Fibroblast of upper back skin (primary cell): ENCODE results near the gene WDR86.

Experiments
- DNase-seq: peaks from one replicate; pipeline ENCODE4 v3.0.0-alpha.2; 2013

The WDR86 gene

DNA sequence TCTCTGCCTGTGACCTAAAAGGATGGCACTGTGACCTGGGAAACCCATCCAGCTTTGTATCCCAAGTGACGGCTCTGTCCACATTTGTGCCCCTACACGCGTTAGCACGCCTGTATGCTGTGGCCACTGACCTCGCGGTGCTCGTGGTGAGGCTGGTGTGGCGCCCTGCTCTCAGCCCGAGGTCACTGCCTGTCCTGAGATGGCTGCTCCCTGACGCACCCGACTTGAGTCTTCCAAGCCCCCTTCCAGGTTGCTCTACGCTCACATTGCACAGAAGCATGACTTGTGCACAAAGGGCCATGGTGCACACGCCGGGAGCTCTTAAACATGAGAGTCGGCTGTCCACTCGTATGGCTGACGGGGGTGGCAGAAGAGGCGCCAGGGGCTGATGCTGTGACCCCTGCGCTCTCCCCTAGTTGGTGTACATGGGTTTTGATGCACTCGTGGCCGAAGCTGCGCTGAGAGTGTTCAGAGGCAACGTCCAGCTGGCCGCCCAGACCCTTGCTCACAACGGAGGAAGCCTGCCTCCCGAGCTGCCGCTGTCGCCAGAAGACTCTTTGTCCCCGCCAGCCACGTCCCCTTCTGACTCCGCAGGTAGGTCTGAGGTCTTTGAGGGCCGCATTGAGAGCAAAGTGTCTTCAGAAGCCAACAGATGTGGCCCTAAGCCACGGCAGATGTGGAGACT, 33.5 kb downstream of the WDR86 start:
- no peak for DNase-seq

DNA sequence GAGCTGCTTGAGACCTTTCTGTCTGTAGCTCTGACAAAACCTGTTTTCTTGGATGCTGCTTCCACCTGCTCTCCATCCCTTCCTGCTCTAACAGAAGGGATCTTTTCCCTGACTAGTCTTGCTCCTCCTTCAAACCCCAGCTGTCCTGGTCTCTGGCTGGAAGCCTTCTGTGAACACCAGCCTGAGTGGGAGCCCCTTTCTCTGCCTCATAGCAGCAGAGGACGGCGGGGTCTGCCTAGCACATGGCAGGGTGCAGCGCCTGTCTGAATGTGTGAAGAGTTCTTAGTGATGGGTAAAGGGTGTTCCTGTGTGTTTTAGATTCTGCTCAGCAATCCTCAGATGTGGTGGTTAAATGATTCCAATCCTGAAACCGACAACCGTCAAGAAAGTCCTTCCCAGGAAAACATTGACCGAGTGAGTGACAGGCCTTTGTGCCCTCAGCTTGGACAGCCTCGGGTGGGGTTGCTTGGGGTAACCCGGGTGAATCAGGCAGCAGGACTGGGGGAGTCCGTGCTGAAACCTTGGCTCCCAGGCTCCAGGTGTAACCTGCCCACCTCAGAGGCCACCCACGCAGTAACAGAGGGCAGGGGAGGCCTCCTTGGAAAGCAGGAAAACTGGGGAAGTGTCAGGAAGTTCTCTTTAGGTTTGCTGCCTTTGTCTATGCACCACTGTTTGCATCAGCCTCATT, 34.2 kb downstream of the WDR86 start:
- no peak for DNase-seq

DNA sequence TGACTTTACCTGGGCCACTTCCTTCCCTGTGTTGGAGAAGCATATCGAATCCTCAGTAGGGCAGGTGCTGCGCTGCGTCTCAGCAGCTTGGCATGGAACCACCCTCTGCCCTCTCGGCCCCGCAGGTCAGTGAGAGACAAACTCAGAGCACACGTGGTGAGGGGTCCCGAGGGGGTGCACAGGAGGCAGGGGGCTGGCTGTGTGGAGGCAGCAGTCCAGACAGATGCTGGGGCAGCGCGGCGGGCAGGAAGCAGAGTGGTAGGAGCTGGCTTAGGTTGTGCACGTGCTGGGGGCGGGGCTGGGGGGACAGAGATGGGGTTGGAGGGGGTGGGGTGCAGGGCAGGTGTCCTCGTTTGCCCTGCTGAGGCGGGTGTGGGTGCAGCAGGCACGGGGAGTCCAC, 35.1 kb downstream of the WDR86 start:
- no peak for DNase-seq

DNA sequence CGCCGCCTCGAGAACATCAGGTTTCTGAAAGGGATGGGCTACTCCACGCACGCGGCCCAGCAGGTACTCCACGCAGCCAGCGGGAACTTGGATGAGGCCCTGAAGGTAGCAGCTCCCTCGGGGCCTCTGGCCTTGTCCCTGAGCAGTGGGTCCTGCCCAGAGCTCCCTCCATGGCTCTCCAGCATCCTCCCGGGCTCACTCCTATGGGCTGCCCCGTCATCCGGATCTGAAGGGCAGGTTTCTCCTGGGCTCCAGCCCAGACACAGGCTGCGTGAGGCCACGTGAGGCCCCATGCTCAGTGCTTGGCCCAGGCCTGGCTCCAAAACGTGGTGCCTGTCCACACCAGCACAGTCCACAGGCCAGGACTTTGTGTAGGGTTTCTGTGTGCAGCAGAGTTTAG, 35.7 kb downstream of the WDR86 start:
- DNase-seq = no peak

DNA sequence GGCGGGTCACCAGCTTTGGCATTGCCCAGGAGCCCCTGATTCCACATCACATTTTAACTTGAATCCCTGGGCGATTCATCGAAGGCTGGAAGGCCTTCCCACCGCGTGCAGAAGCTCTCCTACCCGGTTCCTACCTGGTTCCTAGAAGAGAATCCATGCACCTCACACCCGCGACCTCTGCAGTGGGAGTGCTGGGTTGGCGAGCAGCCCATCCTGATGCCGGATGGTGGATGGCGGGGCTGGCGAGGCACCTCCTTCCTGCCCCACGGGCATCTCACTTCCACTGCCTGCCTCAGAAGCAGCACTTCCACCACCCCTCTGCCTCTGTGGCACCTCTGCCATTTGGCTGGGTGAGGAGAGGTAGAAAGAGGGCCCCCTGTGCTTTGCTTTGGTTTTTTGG, 36.2 kb downstream of the WDR86 start:
- DNase-seq = no peak

DNA sequence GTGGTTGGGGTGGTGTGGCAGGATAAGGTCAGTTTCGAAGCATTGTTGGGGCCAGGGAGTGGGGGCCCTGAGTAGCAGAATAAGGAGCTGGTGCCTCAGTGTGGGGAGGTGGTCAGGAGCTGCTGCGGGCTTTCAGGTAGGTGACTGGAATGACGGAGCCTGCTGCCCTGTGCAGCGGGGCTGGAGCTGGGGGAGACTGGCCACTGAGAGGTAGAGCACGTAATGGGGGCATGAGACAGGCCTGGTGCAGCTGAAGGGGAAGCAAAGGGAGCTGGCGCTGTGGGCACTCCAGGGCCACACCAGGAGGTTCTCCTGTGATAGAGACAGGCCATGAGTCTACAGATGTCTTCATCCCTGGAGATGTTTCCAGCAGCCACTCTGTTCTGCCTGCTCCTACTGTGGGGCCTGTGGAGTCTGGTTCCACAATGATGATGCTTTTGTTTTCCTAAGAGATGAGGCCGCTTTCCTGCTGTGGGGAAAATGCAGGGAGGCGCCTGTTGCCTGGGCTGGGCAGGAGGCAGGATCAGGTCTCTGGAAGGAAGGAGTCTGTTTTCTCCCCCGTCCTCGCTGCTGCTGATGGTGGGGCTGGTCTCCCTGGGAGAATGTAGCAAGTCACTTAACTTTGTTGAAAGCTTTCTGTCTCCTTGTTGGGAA, 37.1 kb downstream of the WDR86 start:
- no peak for DNase-seq

DNA sequence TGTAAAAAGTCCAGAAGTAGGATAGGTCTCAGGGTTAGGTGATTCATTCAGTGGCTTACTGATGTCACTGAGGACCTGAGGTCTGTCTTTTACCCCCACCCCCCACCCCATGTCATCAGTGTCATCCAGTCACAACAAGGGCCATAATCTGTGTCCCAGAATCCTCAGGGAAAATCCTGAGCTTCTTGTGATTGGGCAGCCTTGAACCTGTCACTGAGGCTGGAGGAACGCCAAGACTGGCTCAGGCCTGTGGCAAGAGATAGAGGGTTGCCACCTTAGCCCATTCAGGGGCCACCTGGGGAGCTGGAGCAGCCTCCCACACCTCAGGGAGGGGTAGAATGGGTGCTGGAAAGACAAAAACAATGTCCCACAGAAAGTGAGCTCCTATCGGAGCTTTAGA, 38.6 kb downstream of the WDR86 start:
- DNase-seq = no peak

DNA sequence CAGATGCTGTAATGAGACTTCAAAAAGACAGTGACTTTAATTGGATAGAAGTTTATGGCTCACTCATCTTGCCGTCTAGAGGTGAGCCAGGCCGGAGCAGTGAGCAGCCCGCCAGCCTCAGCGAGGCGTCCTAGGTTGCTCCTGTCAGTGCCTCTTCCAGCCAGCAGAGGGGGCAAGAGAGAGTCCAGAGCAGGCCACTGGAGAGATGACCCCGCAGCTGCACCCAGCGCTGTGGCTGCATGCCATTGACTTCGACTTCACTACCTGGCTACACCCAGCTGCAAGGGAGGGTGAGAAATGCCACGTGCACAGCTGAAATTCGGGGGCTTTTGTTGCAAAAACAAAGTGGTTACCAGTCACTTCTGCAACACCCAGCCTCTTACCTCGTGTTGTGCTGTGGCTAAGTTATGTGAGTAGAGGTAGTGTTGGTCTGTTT, 41.7 kb downstream of the WDR86 start:
- peak; percentile 70 for DNase-seq

DNA sequence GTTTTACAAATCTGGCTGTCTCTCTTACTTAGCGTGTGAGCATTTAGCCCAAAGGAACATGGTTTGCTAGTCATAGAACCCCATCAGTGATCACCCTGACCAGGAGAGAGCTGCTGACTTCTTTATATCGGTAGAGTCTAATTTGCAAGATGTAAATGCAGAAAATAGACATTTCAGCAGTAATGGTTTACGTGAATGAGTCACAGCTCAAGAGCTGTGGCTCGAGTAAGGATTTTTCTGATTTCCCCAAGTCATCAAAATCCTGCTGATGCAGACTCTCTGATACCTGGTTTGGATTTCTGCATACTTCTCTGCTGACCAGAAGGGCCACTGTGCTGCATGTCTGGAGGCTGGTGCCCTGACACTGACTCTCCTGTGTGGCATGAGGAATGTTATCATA, 42.6 kb downstream of the WDR86 start:
- DNase-seq = peak; percentile 57

DNA sequence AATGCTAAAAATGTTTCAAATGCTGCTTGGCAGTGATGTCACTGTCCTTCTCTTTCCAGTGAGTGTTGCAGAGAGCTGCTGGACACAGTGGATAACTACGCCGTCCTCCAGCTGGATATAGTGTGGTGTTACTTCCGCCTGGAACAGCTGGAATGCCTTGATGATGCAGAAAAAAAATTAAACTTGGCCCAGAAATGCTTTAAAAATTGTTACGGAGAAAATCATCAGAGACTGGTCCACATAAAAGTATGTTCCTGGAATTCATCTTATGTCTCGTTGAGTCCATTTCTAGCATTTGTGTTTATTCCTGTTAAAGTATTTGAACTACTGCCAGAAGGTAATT, 43.0 kb downstream of the WDR86 start:
- DNase-seq = peak; percentile 88

DNA sequence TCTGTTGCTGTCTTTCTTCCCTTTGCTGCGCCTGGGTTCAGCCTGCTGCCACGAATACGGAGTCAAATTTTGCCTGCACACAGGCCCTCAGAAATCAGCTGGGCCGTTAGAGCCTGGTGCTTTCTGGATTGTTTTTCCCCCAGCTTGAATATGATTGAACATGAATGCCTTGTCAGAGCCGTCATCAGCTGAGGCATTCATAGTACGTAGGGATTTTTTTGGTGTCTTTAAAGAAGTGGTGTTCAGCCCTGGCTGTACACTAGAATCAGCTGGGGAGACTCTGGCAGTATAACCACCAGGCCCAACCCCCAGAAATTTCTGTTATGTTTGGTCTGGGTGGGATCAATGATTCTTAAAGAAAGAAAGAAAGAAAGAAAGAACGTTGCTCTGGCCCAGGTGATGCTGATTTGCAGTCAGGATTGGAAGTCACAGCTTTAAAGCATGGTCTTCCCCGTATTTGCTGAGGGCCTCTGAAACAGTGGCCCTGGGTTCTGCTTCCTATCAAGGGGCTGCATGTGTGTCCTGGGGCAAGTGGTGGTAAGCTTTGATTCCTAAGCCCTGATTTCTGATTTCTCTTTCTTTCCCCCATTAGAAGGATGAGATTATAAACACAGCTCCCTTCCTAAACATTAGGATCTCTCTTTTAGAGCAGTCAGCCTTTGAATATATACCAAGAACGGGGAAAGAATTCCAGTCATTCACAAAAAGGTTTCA, 43.5 kb downstream of the WDR86 start:
- DNase-seq = peak; percentile 48

DNA sequence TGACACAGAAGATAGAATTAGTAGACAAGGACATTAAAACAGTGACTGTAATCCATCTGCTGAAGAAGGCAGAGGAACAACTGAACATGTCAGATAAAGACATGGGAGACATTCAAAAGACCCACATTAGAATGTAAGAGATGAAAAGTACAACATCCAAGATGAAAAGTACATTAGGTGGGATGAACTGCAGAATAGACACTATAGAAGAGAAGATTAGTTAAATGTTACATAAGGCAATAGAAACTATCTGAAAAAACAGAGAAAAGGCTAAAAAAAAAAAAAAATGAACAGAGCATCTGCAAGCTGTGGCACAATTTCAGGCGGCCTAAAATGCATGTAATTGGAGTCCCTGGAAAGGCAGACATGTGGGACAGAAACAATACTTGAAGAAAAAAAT, 46.7 kb downstream of the WDR86 start:
- no peak for DNase-seq

DNA sequence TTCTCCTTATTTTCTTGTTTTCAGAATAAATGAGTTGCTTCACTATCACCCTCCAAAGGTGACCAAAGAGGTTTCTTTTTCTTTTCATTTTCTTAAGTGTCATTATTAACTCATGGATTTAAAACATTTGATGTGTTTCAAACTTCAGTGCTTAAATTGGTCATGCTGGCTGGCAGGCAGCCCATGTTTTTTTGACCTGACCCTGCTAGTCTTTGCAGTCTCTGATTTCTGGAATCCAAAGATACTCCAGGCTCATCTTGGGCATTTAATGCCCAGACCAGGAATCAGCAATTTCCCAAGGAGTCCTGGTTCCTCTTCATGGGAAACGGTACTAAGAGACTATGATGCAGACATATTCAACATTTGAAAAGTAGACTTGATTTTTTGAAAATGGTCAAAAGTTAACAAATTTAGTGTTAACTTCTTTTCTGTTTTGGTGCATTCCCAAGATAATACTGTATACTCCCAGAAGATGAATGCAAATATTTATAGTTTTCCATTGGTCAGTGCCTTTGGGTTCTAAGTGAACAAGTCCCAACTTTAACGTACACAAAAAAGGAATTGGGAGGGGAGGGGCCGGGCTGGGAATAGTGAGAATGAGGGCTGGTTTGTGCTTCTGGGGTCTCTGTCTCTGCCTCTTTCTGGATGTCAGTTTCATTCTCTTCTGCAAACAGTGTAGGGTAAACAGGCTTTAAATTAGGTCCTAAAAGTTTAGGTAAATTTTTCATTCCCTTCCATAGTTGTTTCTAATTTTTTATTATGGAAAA, 48.5 kb downstream of the WDR86 start:
- DNase-seq = no peak

DNA sequence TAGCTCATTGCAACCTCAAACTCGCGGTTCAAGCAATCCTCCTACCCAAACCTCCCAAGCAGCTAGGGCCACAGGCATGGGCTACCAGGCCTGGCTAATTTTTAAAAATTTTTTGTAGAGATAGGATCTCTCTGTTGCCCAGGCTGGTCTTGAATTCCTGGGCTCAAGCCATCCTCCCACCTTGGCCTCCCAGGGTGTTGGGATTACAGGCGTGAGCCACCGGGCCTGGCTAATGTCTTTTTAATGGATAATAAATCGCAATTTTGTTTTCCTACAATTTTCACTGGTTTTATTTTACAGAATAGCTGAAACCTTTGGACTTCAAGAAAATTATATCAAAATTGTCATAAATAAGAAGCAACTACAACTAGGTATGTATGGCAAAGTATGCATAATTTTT, 57.3 kb downstream of the WDR86 start:
- DNase-seq = no peak

DNA sequence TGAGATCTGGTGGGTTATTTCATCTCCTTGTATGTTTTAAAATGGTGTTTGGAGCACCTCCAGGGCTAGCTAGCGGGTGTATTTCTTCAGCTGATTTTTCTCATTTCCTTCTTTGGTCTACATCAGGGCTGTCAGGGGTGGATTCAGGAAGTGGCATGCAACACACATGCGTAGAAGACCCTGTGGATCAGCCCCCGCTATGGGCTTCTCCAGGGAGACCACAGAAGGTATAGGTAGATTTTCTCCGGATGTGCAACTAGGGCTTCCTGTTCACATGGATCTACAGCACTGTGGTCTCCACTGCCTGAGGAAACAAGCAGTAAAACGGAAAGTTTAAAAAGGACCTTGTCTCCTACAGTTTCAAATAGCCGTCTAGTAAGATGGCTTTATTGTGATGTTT, 57.9 kb downstream of the WDR86 start:
- no peak for DNase-seq

DNA sequence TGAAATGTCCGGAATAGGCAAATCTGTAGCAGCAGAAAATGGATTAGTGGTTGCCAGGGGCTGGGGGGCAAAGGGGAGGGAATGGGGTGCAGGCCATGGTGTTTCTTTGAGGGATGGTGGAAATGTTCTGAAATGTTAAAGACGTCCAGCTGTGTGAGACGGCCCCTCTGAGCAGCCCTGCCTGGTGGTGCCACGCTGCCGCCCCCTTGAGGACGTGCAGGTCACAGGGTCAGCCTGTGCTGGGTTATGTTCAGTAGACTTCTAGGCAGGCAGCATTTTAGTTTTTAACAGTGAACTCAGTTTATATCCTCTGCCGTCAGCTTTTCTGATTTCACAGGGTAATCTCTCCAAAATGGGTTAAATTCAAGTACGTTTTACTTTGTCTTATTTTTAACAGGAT, 58.8 kb downstream of the WDR86 start:
- DNase-seq = no peak

DNA sequence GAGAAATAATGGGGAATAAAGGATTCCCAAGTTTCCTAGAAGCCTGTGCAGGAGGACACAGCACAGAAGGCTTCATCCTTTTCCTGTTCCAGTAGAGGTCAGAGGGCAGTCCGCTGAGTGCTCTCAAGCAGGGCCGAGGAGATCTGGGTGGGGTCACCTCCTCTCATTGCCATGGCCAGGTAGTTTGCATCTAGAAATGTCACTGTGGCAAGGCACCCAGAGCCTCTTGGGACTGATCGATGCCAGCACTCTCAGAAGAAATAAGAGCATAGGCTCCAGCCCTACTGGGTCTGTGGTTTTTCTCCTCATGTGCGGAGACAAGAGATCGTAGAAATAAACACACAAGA, 60.4 kb downstream of the WDR86 start:
- no peak for DNase-seq

DNA sequence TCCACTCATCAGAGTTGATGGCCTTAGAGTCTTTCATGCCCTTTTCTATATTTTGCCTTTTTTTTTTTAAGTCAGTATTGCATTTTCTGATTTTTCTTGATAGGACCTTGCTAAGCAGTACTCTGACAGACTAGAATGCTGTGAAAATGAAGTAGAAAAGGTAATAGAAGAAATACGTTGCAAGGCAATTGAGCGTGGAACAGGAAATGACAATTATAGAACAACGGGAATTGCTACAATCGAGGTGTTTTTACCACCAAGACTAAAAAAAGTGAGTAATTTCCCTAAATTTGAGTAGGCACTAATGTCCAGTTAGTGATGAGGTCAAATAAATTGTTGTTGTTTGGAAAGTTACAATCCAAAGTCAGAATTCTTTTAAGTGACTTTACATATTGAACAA, 60.9 kb downstream of the WDR86 start:
- no peak for DNase-seq

DNA sequence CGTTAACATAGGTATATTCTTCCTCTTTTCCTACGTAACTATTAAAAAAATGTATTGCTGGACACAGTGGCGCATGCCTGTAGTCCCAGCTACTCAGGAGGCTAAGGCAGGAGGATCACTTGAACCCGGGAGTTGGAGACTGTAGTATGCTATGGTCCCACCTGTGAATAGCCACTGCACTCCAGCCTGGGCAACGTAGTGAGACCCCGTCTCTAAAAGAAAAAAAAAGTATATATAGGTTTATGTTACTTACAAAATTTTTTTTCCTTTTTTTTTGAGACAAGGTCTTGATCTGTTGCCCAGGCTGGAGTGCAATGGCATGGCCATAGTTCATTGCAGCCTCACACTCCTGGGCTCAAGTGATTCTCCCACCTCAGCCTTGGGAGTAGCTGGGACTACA, 62.6 kb downstream of the WDR86 start:
- no peak for DNase-seq

DNA sequence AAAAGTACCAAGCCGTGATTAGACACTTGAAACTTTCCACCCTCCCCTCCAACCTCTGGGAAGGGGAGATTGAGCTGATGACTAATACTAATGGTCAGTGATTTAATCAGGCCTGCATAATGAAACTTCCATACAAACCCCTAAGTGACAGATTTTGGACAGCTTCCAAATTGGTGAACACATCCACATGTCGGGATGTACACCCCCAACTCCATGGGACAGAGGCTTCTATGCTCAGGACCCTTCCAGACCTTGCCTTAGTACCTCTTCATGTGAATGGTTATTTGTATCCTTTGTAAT, 63.4 kb downstream of the WDR86 start:
- DNase-seq = no peak

DNA sequence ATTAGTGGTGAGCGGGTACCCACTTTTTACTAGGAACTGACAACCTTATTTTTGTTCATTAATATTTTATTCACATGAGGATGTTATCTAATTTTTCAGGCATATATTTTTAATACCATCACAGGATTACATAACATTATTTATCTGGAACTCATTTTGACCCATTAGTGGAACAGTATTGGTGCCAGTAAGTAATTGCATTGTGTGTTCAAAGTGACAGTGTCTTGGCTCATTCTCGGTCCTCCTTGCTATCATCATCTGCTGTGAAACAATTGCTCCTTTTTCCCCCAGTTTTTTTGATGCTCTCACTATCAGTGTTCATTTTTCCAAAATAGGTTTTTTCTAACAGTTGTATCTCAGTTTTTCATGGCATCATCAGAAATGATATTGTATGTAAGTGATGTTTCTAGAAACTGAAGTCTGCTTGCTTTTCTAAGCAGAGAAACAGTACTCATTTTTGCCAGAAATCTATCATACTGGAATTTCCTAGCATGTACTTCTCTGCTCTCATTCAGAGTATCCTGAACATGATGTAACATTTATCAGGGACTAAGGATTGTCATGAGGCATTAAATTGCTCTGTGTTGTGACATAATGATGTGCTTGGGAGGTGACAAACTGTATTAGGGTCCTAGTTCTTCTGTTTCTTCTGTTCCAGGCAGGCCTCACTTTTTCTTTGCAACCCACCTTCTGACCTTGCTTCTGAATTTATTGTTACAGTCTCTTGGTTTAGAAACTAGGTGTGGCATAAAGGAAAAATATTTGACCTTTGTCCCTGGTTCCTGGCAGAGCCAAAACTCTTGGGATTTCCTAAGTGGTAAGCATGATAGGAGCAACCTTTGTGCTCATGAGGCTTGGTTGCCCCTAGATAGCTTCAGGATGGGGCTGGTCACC, 64.0 kb downstream of the WDR86 start:
- no peak for DNase-seq

DNA sequence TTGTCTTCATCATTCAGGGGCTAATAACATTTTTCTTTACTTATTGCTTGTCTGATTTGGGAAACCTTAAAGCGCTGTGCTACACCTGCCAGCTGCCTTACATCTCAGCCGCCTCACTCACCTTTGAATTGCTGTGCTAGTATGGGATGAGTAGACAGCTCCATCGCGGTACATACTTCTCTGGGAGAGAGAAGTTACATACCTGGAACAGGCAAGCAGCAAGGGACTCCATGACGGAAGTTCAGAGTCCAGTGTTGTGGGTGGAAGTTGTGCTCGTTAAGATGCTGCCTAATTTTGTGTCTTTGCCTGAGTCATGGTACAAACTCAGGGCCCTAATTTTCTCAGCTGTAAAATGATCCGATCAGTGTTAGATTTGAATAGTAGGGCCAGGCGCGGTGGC, 66.3 kb downstream of the WDR86 start:
- no peak for DNase-seq
